GM18517 (cell line): ENCODE measurements around the gene DPPA3.
"Not testable (repeated sequence)": the region's sequence is repeated elsewhere in the genome, so short reads cannot be mapped to it uniquely, and the experiment has no call there.

Source experiments
- ATAC-seq: cut with Tn5 transposase; IDR thresholded peaks from one replicate; pipeline ENCODE4 v1.9.1; 2021; ENCODE audit warnings: mild to moderate bottlenecking, moderate library complexity; ENCODE audit not compliant: unreplicated experiment

The DPPA3 gene

GRCh38 chr12:7729746-7730145 lies 18.5 kb downstream of the DPPA3 start:
- no peak for ATAC-seq

DNA sequence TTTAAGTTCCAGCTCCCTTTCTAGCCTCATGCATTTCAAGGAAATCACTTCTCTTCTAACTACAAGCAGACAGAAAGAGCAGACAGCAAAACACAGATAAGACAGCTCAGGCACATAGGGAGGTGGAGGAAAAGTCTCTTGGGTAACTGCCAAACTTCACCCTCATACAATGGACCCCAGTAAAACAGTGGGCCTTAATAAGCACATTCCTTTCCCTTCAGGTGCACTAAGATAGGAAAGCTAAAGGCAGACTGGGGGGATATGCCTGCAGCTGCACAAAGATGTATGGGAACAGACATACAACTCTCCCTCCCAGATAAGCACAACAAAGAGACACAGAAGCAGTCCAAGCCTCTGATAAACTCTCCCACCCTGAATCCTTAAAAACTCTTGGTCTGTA lies 19.8 kb downstream of the DPPA3 start:
- not testable (repeated sequence) for ATAC-seq

- ATAC-seq = no peak
These were observed 20.3 kb downstream of the DPPA3 start for GRCh38 chr12:7731486-7731885.

DNA sequence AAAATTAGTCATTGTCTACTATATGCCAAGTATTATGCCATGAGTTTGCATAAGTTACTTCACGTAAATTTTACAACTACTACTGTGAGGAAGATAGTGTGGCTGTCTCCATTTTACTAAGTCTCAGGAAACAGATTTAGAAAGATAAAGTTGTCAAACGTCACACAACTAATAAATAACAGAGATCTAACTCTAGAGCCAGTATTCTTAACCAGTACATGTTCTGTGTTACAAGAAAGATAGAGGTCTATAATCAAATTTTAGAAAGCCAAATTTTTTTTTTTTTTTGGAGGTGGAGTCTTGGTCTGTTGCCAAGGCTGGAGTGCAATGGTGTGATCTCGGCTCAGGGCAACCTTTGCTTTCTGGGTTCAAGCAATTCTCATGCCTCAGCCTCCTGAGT lies 21.8 kb downstream of the DPPA3 start:
- no peak for ATAC-seq

DNA sequence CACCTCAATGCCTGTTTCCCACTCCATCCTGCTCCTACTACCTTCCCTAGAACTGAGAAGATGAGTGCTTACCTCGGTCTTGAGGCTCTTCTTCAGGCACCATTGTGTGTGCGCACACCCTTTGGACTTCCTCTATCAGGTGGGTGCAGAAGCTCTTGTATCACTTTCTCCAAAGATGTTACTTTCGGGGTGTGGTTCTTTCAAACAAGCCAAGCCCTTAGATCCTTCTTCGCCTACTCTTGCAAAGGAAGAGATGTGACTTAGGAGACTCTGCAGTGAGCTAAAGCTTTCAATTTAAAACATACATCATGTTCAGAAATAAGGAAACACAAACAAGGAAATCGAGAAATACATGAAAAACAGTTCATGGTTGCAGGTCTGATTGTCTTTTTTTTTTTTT lies 36.0 kb downstream of the DPPA3 start, which contains the start of gene CLEC4C:
TSS of gene CLEC4C (minus strand) at position 130 of the 400 bp plus-strand sequence. CDS start at position 103, 27 bp downstream.
- no peak for ATAC-seq

- ATAC-seq = no peak
These were observed 37.6 kb downstream of the DPPA3 start for GRCh38 chr12:7748852-7749251.

GRCh38 chr12:7749442-7749841 lies 38.2 kb downstream of the DPPA3 start:
- ATAC-seq = no peak

DNA sequence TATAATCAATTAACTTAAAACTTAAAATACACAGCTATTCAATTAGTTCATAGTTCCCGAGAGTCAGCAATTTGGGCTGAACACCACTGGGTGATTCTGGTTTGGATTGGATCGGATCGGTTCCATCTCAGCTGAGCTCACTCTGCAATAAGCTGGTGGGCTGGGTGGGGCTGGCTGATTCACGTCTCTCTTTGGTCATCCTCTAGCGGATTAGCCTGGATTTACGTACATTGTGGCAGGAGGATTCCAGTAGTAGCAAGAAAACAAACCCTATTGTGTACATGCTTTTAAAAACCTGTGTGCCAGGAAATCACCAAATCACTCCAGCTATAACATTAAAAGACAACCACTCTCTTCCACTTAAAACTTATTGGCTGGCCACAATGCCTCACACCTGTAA lies 39.1 kb downstream of the DPPA3 start:
- ATAC-seq = no peak

- ATAC-seq = no peak
These were observed 40.2 kb downstream of the DPPA3 start for GRCh38 chr12:7751394-7751793.

GRCh38 chr12:7751941-7752922 lies 41.0 kb downstream of the DPPA3 start:
- ATAC-seq = not testable (repeated sequence)

GRCh38 chr12:7755668-7756067 lies 44.4 kb downstream of the DPPA3 start:
- not testable (repeated sequence) for ATAC-seq

DNA sequence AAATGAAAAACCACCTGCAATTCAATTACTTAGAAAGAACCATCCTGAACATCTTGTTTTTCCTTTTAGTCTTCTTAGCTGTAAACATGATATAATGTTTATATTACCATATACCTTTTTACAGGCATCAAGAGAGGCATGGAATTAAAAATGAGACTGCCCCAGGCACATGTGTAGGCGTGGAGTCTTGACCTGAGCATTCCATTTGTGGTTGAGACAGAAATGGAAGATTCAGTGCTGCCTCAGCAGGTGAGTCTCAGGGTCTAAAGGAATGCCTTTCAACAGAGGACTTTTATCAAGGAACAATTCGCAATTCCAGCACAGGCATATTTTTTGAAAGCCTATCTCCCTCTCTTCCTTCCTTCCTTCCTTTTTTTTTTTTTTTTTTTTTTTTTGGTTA lies 45.8 kb downstream of the DPPA3 start:
- no peak for ATAC-seq

- ATAC-seq = no peak
These were observed 47.5 kb downstream of the DPPA3 start for GRCh38 chr12:7758766-7759140.
